Forelimb muscle (tissue), 1 donor: Measurements from ENCODE around the gene RALGPS2. TPM values are rescaled to one million over a fixed set of nuclear protein-coding genes. Genes with fewer than 3 reads are reported as not detected.

Source experiments
- DNase-seq: peaks from one replicate; pipeline ENCODE4 v3.0.0-alpha.2; 2013; ENCODE audit warnings: low read depth
- polyA plus RNA-seq: library from polyadenylated mRNA; unstranded; fragments of 120-200 nt; gene quantifications from one replicate; pipeline ENCODE4 v1.2.1, GENCODE V29; 2013; ENCODE audit not compliant: insufficient read length

Gene RALGPS2
- polyA plus RNA-seq: 39.6 TPM

- peak; percentile 64 for DNase-seq
Observed at GRCh38 chr1:178724728-178725465, at the start of gene RALGPS2. Gene RALGPS2 (plus strand): TSS chr1:178725244. CDS start chr1:178776765, 51,521 bp downstream.

- no peak for DNase-seq
Observed at GRCh38 chr1:178679237-178679636, 45.8 kb upstream of the RALGPS2 start.

GRCh38 chr1:178682429-178682828 lies 42.6 kb upstream of the RALGPS2 start:
- DNase-seq: no peak

GRCh38 chr1:178682886-178683285 lies 42.2 kb upstream of the RALGPS2 start:
- DNase-seq: no peak

GRCh38 chr1:178683291-178683690 lies 41.8 kb upstream of the RALGPS2 start:
- DNase-seq: no peak

GRCh38 chr1:178684111-178684510 lies 40.9 kb upstream of the RALGPS2 start:
- DNase-seq: no peak

GRCh38 chr1:178684542-178685000 lies 40.5 kb upstream of the RALGPS2 start:
- no peak for DNase-seq

GRCh38 chr1:178686407-178686806 lies 38.6 kb upstream of the RALGPS2 start:
- DNase-seq: no peak

GRCh38 chr1:178688244-178688643 lies 36.8 kb upstream of the RALGPS2 start:
- no peak for DNase-seq

GRCh38 chr1:178689769-178690168 lies 35.3 kb upstream of the RALGPS2 start:
- DNase-seq: no peak

GRCh38 chr1:178690496-178690895 lies 34.5 kb upstream of the RALGPS2 start:
- no peak for DNase-seq

GRCh38 chr1:178692564-178693327 lies 32.3 kb upstream of the RALGPS2 start:
- DNase-seq: no peak

GRCh38 chr1:178693366-178693765 lies 31.7 kb upstream of the RALGPS2 start:
- no peak for DNase-seq

- no peak for DNase-seq
Observed at GRCh38 chr1:178694923-178695525, 30.0 kb upstream of the RALGPS2 start.

- DNase-seq: no peak
Observed at GRCh38 chr1:178702146-178702545, 22.9 kb upstream of the RALGPS2 start.

GRCh38 chr1:178704833-178705232 lies 20.2 kb upstream of the RALGPS2 start:
- DNase-seq: no peak

- DNase-seq: peak; percentile 74
Observed at GRCh38 chr1:178706432-178706831, 18.6 kb upstream of the RALGPS2 start.

GRCh38 chr1:178713259-178713658 lies 11.8 kb upstream of the RALGPS2 start:
- DNase-seq: no peak

- DNase-seq: no peak
Observed at GRCh38 chr1:178714453-178714852, 10.6 kb upstream of the RALGPS2 start.

- no peak for DNase-seq
Observed at GRCh38 chr1:178716111-178716510, 8.9 kb upstream of the RALGPS2 start.

GRCh38 chr1:178718520-178718919 lies 6.5 kb upstream of the RALGPS2 start:
- no peak for DNase-seq

- no peak for DNase-seq
Observed at GRCh38 chr1:178723546-178723945, 1.5 kb upstream of the RALGPS2 start.

- no peak for DNase-seq
Observed at GRCh38 chr1:178724376-178724727, 692 bp upstream of the RALGPS2 start.
